HG03103 (cell line): ENCODE data around the gene SNRPD1.
"Not testable (repeated sequence)": the region's sequence is repeated elsewhere in the genome, so short reads cannot be mapped to it uniquely, and the experiment has no call there.

Experiments used
- ATAC-seq: cut with Tn5 transposase; IDR thresholded peaks from one replicate; pipeline ENCODE4 v1.9.1; 2021; ENCODE audit warnings: low read depth; ENCODE audit not compliant: unreplicated experiment

Gene SNRPD1

GRCh38 chr18:21612125-21613039, at the start of gene SNRPD1:
Gene SNRPD1, plus strand, starts transcription at chr18:21612314. Its CDS starts 116 bp downstream, at chr18:21612430.
- peak; percentile 97 for ATAC-seq

GRCh38 chr18:21571772-21572171, 40.3 kb upstream of the SNRPD1 start:
- no peak for ATAC-seq

GRCh38 chr18:21575656-21576055, 36.5 kb upstream of the SNRPD1 start:
- ATAC-seq = no peak

- no peak for ATAC-seq
Measured at GRCh38 chr18:21584391-21584790, 27.7 kb upstream of the SNRPD1 start.

- not testable (repeated sequence) for ATAC-seq
Measured at GRCh38 chr18:21592361-21592760, 19.8 kb upstream of the SNRPD1 start.

- ATAC-seq = no peak
Measured at GRCh38 chr18:21593540-21594257, 18.4 kb upstream of the SNRPD1 start.

- ATAC-seq = no peak
Measured at GRCh38 chr18:21597620-21598019, 14.5 kb upstream of the SNRPD1 start.

- no peak for ATAC-seq
Measured at GRCh38 chr18:21598726-21599584, 13.2 kb upstream of the SNRPD1 start.

- ATAC-seq = peak; percentile 33
Measured at GRCh38 chr18:21599585-21600525, 12.3 kb upstream of the SNRPD1 start.

- ATAC-seq = peak; percentile 81
Measured at GRCh38 chr18:21600526-21601410, 11.3 kb upstream of the SNRPD1 start, which contains the start of gene ESCO1. Gene ESCO1, minus strand, starts transcription at chr18:21600704. Its CDS starts 25,861 bp downstream, at chr18:21574843.

GRCh38 chr18:21602299-21602587, 9.9 kb upstream of the SNRPD1 start:
- ATAC-seq = no peak

- no peak for ATAC-seq
Measured at GRCh38 chr18:21604671-21605070, 7.4 kb upstream of the SNRPD1 start.

GRCh38 chr18:21605213-21605612, 6.9 kb upstream of the SNRPD1 start:
- no peak for ATAC-seq

GRCh38 chr18:21611401-21612124, 551 bp upstream of the SNRPD1 start:
- ATAC-seq = not testable (repeated sequence)

- ATAC-seq = not testable (repeated sequence)
Measured at GRCh38 chr18:21621640-21622039, 9.5 kb downstream of the SNRPD1 start.

- peak; percentile 92 for ATAC-seq
Measured at GRCh38 chr18:21629089-21629832, 17.1 kb downstream of the SNRPD1 start.

- ATAC-seq = no peak
Measured at GRCh38 chr18:21632393-21632792, 20.3 kb downstream of the SNRPD1 start.
